NK-92 (cell line): ENCODE results near the gene SYTL1.

Source experiments
- DNase-seq: peaks from one replicate; lab custom pipeline; 2025; ENCODE audit not compliant: unreplicated experiment; lab: John Stamatoyannopoulos, UW

Gene SYTL1

GRCh38 chr1:27363766-27364695 is 22.2 kb downstream of the SYTL1 start:
- DNase-seq, result no peak

DNA sequence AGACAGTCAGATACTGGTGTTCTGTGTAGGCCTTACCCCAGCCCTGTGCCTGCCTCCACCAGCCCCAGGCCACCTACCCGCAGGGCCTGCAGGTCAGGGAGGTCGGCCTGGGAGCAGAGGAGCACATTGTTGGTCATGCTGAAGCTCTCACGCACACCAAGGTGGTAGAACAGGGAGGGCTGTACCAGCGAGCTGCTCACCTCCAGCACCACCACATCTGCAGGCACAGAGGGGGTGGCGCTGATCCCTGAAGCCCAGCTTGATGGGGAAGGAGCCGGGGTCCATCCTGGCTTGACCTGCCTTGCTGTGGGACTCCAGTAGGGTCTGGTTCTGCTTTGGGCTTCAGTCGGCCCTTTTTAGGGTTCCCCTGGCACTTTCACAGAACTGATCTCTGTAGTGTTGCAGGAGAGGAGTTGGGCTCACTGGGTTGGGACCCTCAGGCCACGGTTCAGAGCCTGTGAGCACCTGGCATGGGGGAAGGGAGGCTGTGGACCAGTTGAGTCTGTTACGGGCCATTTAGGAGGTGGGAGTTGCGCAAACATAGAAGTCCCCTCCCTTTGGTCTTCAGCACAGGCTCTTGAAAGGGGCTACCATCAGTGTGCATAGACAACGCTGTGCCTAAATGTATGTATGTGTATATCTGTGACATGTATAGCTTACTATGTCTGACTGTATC is 23.0 kb downstream of the SYTL1 start:
- DNase-seq, result no peak

- DNase-seq, result no peak
Observed at GRCh38 chr1:27365372-27366112, 23.7 kb downstream of the SYTL1 start.

GRCh38 chr1:27366113-27366410 is 24.2 kb downstream of the SYTL1 start:
- DNase-seq, result no peak

DNA sequence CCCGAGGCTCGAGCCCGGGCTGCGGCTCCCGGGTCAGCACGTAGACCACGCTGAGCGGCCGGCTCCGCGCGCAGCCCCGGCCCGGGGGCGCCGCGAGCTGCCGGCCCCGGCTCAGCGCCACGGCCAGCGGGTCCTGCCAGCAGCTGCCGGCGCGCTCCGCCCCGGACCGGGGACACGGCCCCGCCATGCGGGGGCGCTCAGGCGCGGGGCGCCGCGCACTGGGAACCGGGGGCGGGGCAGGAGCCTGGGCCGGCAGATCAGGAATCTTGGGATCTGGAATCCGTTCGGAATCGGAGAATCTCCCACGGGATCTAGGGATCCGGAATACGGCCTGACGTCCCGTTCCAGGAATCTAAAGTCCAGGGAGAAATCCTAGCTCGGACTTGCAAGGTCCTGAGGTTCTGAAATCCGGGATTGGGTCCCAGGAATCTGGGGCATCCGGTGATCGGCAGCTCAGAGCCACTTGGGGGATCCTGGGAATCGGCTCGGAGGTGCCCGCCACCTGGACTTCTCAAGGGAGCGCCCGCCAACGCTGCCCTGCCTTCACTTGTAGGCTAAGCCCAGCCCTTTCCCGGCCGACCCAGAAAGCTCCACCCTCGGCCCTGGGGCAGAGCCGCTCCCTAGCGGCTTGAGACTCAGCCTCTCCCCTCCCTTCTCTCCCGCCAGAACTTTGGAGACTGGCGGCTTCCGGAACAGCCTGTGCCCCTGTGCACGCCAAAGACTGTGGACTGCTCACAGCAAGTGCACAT is 24.8 kb downstream of the SYTL1 start, which contains the start of gene MAP3K6:
Gene MAP3K6, minus strand, starts transcription at position 551 of the 749 bp plus-strand sequence. Its CDS starts 364 bp downstream, at position 187.
- DNase-seq, result no peak

DNA sequence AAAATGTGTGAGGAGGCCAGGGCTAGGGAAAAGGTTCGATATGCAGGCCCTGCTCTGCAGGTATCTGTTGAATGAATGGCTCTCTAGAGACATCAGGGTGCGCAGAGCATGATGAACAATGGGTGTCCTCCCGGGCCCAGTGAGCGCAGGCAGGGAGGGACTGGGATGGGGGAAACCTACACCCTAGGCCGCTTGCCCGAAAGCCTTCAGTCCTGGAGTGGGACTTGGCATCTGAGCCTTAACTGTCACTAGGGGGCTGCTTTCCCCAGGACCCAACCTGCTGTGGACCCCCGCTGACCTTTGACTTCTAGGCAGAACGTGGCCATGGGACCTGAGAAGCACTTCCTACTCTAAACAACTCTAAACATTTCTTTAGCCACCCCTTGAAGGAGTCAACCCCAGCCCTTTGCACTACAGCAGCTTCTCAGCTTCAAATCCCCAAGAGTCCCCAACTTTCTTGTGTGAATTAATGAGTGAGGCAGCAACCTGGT is 25.4 kb downstream of the SYTL1 start:
- no peak for DNase-seq

DNA sequence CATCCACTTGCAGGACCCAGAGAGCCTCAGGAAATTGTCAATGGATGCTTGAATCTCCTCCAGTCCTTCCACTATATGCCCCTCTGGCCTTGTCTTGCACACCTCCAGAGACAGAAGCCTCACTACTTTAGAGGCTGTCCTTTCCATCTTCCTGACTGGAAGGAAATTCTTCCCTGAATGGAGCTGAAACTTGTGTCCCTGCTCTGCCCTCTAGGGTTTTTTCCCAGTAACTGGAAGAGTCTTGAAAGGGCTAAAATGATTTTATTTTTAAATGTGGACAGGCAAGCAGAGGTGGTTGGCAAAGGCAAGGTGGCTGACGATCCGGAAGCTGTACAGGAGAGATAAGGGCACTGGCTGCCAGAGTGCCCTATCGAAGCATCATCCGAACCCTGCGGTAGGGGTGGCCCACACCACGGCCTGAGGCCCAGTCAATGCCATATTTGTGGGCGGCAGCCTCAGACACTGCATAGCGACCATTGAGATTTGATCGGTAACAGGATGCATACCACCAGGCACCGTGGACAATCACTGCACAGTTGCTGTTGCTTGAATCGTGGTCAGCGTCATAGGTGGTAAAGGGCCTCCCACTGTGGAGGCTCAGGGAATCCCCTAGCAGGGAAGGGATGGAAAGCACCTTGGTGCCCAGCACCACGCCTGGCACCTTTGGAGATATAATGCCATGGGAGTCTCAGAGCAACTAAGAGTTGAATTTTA is 27.2 kb downstream of the SYTL1 start:
- no peak for DNase-seq

- no peak for DNase-seq
Observed at GRCh38 chr1:27372022-27372807, 30.4 kb downstream of the SYTL1 start.

DNA sequence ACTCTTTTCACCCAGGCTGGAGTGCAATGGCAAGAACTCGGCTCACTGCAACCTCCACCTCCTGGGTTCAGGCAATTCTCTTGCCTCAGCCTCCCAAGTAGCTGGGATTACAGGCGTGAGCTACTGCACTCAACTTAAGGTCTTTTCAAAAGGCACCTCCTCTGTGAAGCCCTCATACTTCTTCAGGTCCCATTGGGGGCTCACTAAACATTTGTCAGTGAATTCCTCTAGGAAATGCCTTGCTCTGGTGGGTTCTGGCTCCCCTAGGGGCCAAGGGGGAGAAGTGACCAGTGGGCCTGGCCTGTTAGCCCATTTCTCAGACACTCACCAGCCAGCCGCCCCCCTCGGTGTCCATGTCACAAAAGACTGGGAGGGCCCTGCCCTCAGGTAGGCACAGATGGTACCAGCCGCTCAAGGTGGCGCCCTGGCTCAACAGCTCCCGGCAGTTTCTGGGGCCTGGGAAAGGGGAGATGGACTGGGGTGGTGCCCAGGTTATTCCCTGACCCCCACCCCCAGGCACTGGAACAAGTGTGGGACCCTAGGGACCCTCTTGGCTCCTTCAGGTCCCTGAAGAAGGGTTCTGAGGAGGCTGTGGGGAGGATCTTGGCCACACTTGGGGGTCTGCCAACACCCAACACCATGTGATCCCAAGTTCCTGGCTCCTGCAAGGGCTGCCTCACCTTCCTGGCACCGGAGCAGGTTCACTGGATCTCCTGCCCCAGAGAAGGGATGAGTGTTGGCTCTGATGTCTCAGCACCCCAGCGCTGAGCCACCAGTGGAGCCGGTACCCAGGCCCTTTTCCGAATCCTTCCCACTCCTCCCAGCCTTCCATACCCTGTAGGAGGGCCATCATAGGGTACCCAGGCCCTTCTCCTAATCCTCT is 31.2 kb downstream of the SYTL1 start:
- no peak for DNase-seq

DNA sequence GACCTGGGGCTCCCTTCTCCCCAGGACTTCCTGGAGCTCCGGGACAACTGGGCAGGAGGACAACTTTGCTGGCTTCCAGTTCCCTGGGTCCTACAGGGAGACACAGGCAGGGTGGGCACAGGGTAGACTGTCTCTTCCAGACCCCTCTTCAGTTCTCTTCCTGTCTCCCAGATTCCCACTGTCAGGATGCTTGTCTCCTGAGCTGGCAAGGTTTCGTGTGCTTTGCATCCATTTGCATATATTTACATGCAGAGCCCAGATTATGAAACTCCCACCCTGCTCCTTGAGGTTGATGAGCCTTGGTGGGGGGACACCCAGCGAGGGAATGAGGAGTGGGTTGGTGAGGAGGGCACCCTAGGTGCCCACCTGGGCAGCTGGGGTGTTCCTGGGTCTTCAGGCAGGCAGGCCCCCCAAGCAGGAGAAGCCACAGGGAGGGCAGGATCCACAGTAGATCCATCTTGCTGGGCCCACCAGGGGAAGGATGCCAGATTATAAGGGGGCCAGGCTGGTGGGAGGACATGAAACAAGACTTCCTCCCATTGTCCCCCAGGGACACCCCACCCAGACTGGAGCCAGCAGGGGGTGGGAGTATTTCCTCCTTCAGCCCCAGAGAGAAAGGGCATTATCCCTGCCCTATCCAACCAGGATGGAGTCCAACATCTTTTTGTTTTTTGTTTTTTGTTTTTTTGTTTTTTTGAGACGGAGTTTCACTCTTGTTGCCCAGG is 32.7 kb downstream of the SYTL1 start, which contains the start of gene FCN3:
Gene FCN3, minus strand, starts transcription at position 463 of the 725 bp plus-strand sequence. Its CDS starts 6 bp downstream, at position 457.
- no peak for DNase-seq

GRCh38 chr1:27377760-27378495 is 36.1 kb downstream of the SYTL1 start:
- no peak for DNase-seq

GRCh38 chr1:27379564-27380122 is 37.8 kb downstream of the SYTL1 start:
- DNase-seq, result no peak

- DNase-seq, result no peak
Observed at GRCh38 chr1:27380224-27380623, 38.4 kb downstream of the SYTL1 start.

DNA sequence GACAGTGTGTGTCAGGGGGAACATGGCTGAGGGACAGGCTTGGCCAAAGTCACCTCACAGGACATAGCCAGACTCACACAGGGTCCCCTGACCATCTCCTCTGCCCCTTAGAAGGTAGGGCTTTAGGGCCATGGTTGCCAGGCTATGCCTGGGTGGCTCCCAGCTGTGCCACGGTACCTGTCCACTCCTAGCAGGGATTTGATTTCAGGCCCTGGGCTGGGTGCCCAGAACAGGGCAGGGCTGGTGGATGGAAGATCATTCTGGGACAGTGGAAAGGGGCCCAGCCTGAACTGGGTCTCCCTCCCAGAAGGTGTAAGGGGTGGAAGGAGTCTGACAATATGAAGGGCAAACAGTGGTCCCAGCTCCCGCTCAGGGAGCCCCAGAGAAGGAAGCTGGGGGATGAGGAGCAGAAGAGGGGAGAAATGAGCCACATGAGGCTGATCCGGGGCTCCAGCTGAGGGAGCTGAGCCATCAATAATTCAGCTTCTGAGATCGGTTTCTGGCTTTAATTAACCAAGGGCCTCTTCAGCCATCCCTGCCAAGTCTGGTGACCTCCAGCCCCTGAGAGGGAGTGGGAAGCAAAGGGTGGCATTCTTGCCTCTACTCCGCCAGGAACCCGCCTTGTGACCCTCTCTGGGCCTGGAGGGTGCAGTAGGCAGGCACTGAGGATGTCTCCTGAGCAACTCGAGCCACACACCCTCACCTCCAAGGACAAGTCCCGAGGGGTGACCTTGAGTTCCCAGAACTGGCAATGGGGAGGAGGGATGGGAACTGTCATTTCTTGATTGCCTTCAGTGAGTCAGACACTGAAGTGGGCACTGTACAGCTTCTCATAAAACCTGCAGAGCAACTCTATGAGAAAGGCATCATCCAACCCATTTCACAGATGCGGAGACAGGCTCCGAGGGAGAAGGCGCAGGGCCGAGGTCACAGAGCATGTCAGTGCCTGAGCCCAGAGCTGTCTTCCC is 39.2 kb downstream of the SYTL1 start:
- DNase-seq, result no peak

- no peak for DNase-seq
Observed at GRCh38 chr1:27381969-27382762, 40.3 kb downstream of the SYTL1 start.
